Thyroid gland (tissue), 4 donors: ENCODE results near the gene ESYT2. TPM values are rescaled to one million over a fixed set of nuclear protein-coding genes. Genes with fewer than 3 reads are reported as not detected.

Experiments
- DNase-seq, 2 donors: peaks; one replicate each; pipeline ENCODE4 v3.0.0-alpha.2; 2019
- H3K27ac ChIP-seq, 3 donors: fragments of 200-600 bp; sonication (generic); 1 replicate in 2 of 3; 2 replicates in 1 of 3; pipeline ENCODE4 v1.5.1; 2016 to 2019; ENCODE audit warnings: mild to moderate bottlenecking in 1 of 3, moderate library complexity in 1 of 3
- H3K27me3 ChIP-seq: fragments of 200-600 bp; sonication (generic); one replicate; pipeline ENCODE4 v1.5.1; 2019
- H3K36me3 ChIP-seq, 2 donors: fragments of 200-600 bp; sonication (generic); one replicate each; pipeline ENCODE4 v1.5.1; 2016 to 2019
- H3K4me1 ChIP-seq, 2 donors: fragments of 200-600 bp; sonication (generic); one replicate each; pipeline ENCODE4 v1.5.1; 2017 to 2019
- H3K4me3 ChIP-seq, 3 donors: fragments of 200-600 bp; sonication (generic); replicated peaks in 1 of 3; 1 replicate in 2 of 3; 2 replicates in 1 of 3; pipeline ENCODE4 v1.5.1; 2016; ENCODE audit warnings: mild to moderate bottlenecking in 1 of 3
- H3K9me3 ChIP-seq: fragments of 200-600 bp; sonication (generic); one replicate; pipeline ENCODE4 v1.5.1; 2017
- POLR2A ChIP-seq, 2 donors: fragments of 450-650 bp; IDR thresholded peaks; one replicate each; pipeline ENCODE4 v1.6.1; 2017; ENCODE audit warnings: antibody characterized with exemption in 2 of 2, mild to moderate bottlenecking in 2 of 2, moderate library complexity in 1 of 2
- WGBS, 2 donors: methylation state at CpG; one replicate each; pipeline ENCODE4 v1.1.5; 2017; 5-methylcytosine and 5-hydroxymethylcytosine counted together
- intact Hi-C: fragments of 100-400 bp; cut with DNase I; formaldehyde crosslinking; loops from one replicate; pipeline ENCODE4 v1.15.1; 2023
- total RNA-seq, 4 donors: library from RNA; depleted of rRNA; stranded (reverse); fragments of >200 nt; gene quantifications; one replicate each; pipeline ENCODE4 v1.2.3, GENCODE V29; 2016
- TF ChIP-seq, protein P1 (sequence below), 6 experiments: fragments of 200-600 bp in 3 of 6; fragments of 450-650 bp in 3 of 6; sonication (generic) in 3 of 6; IDR thresholded peaks; one replicate each; pipeline ENCODE4 v1.5.1; 2016 to 2019; ENCODE audit warnings: antibody characterized with exemption in 6 of 6, mild to moderate bottlenecking in 2 of 6, inconsistent platforms in 1 of 6, moderate library complexity in 1 of 6

Gene ESYT2
- total RNA-seq, 4 donors from 2014 or later: 102 to 123 (median 116) TPM

DNA sequence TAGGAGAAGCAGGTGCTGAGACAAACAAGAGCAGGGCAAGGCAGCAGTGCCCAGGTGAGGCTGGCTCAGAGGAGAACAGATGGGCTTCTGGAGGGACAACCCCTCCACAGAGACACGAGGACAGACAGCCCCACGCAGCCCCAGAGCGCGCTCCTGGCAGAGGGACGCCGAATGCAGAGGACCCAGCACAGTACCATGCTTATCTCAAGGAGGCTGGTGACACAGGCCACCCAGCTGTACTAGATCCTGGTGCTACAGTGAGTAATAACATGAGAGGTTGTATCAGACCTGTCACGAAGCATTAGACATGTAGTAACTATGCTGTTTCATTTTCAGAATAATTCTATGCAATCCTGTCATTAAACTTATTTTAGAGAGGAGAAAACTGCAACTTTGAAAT lies 64.3 kb downstream of the ESYT2 start:
- H3K4me1 ChIP-seq: peaks cover 15 to 17% of the 10 kb centered on the region in 2 donors
- H3K27me3 ChIP-seq: no peaks in the 10 kb centered on the region
- no peaks in the 10 kb centered on the region for H3K9me3 ChIP-seq
- H3K36me3 ChIP-seq: peaks cover 4 to 5% of the 10 kb centered on the region in 2 donors
- DNase-seq: no peak
- H3K4me3 ChIP-seq: no peak overlapping the region
- intact Hi-C loops: no loop called here
- H3K27ac ChIP-seq: peak overlapping the region in 1 of 3 donors; percentile 73
- TF ChIP-seq, protein P1, sequence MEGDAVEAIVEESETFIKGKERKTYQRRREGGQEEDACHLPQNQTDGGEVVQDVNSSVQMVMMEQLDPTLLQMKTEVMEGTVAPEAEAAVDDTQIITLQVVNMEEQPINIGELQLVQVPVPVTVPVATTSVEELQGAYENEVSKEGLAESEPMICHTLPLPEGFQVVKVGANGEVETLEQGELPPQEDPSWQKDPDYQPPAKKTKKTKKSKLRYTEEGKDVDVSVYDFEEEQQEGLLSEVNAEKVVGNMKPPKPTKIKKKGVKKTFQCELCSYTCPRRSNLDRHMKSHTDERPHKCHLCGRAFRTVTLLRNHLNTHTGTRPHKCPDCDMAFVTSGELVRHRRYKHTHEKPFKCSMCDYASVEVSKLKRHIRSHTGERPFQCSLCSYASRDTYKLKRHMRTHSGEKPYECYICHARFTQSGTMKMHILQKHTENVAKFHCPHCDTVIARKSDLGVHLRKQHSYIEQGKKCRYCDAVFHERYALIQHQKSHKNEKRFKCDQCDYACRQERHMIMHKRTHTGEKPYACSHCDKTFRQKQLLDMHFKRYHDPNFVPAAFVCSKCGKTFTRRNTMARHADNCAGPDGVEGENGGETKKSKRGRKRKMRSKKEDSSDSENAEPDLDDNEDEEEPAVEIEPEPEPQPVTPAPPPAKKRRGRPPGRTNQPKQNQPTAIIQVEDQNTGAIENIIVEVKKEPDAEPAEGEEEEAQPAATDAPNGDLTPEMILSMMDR (IDR thresholded peaks at IDR 0.05): no peak
- TF ChIP-seq POLR2A (IDR thresholded peaks at IDR 0.05): no peak
- WGBS, 2 donors: 93 to 96% methylated on average over 5 to 7 of the region's 7 CpGs

DNA sequence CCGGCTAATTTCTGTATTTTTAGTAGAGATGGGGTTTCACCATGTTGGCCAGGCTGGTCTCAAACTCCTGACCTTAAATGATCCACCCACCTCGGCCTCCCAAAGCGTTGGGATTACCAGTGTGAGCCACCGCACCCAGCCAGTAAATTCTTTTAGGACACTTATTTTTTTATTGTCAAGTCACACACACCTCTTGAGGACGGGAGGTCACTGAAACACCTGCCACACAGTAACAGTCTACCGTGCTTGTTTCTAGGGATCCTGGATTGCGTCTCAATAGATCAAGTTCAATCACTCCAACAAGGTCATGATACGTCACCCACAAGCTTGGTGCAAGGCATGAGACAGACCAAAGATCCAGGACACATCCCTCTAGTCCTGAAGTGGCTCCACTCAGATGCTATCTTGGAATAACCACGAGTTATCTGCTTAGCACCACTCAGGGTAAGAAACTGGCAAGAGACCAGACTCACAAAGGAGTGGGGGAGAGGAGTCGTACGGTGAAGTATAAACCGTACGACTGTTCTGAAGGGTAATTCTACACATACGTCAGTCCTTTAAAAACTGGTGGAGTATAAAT lies 65.8 kb downstream of the ESYT2 start:
- DNase-seq: peak; percentile 64 to 66
- no peak overlapping the region for H3K4me3 ChIP-seq
- H3K27me3 ChIP-seq: no peaks in the 10 kb centered on the region
- peaks cover 15 to 27% of the 10 kb centered on the region in 2 donors for H3K4me1 ChIP-seq
- no peaks in the 10 kb centered on the region for H3K9me3 ChIP-seq
- intact Hi-C loops: no loop called here
- peaks cover 4 to 5% of the 10 kb centered on the region in 2 donors for H3K36me3 ChIP-seq
- WGBS, 2 donors: 49 to 61% methylated on average over 14 of the region's 14 CpGs
- TF ChIP-seq, protein P1 (IDR thresholded peaks at IDR 0.05): no peak
- TF ChIP-seq POLR2A (IDR thresholded peaks at IDR 0.05): no peak
- H3K27ac ChIP-seq: peak overlapping the region; percentile 65 to 77 (median 73)

DNA sequence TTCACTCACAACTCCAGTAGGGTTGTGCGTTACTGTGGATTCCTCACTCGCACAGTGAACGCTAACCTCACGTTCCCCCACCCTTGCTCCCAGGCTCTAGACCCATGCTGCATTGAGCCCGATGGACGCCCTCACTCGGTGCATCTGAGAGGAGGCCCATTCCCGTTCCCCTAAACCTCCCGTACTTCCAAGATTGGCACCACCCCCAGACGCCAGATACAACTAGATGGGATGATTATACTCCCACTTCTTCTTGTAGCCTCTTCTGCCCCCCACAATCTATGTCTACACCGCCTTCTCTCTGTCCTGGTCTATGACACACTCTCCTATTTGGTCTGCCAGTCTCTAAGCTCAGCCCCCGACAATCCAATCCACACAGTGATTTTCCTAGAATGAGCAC lies 67.4 kb downstream of the ESYT2 start:
- H3K9me3 ChIP-seq: no peaks in the 10 kb centered on the region
- intact Hi-C loops: no loop called here
- WGBS, 2 donors: 96 to 97% methylated on average over 12 of the region's 12 CpGs
- peaks cover 4 to 6% of the 10 kb centered on the region in 2 donors for H3K36me3 ChIP-seq
- H3K27ac ChIP-seq: no peak overlapping the region
- H3K27me3 ChIP-seq: no peaks in the 10 kb centered on the region
- TF ChIP-seq POLR2A (IDR thresholded peaks at IDR 0.05): no peak
- TF ChIP-seq, protein P1 (IDR thresholded peaks at IDR 0.05): no peak
- peaks cover 15 to 27% of the 10 kb centered on the region in 2 donors for H3K4me1 ChIP-seq
- no peak for DNase-seq
- H3K4me3 ChIP-seq: no peak overlapping the region

DNA sequence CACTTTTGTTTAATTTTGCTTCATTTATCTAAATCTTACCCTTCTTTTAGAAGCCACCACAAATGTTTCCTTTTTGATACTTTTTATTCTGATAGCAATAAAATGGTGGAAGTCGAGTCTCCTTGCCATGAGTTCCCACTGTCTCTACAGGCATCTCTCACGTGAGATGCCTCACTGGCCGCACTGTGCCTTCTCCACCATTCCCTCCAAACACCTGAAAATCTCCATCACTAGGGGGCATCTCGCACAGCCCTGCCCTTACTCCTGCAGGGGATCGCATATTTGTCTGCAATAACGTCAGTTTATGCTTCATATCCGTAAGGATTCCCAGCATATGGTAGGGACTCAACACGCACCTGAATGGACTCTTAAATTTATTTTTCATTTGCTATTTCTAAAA lies 68.4 kb downstream of the ESYT2 start:
- H3K4me3 ChIP-seq: no peak overlapping the region
- peaks cover 4% of the 10 kb centered on the region in 2 donors for H3K36me3 ChIP-seq
- TF ChIP-seq, protein P1 (IDR thresholded peaks at IDR 0.05): no peak
- TF ChIP-seq POLR2A (IDR thresholded peaks at IDR 0.05): no peak
- H3K4me1 ChIP-seq: peaks cover 15 to 27% of the 10 kb centered on the region in 2 donors
- H3K9me3 ChIP-seq: no peaks in the 10 kb centered on the region
- H3K27ac ChIP-seq: peak overlapping the region in 1 of 3 donors; percentile 1
- no peak for DNase-seq
- WGBS, 2 donors: 92 to 94% methylated on average over 8 of the region's 8 CpGs
- intact Hi-C loops: no loop called here
- no peaks in the 10 kb centered on the region for H3K27me3 ChIP-seq

DNA sequence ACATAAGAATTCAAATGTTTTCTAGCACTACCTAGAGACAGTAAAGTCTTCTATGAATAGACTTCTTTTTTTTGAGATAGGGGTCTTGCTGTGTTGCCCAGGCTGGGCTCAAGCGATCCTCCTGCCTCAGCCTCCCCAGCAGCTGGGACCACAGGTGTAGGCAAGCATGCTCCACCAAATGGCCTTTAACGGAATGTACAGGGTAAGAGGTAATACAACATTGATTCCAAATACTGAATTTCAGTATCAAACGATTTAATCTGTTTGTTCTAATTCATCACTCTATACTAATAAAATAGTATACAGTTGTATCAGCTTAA lies 68.9 kb downstream of the ESYT2 start:
- no peak overlapping the region for H3K4me3 ChIP-seq
- peaks cover 15 to 27% of the 10 kb centered on the region in 2 donors for H3K4me1 ChIP-seq
- H3K36me3 ChIP-seq: peaks cover 4% of the 10 kb centered on the region in 2 donors
- TF ChIP-seq, protein P1 (IDR thresholded peaks at IDR 0.05): no peak
- no peak for TF ChIP-seq POLR2A (IDR thresholded peaks at IDR 0.05)
- H3K9me3 ChIP-seq: no peaks in the 10 kb centered on the region
- no peak for DNase-seq
- 94 to 96% methylated on average over 3 of the region's 3 CpGs for WGBS, 2 donors
- H3K27ac ChIP-seq: peak overlapping the region in 2 of 3 donors; percentile 59 to 84
- no peaks in the 10 kb centered on the region for H3K27me3 ChIP-seq
- intact Hi-C loops: no loop called here
